IPS-NIHi11 (cell line): ENCODE measurements around the gene KLHL30.

Source experiments
- DNase-seq: peaks from one replicate; pipeline ENCODE4 v3.0.0; 2012; ENCODE audit warnings: mixed read lengths, low spot score

KLHL30 gene

GRCh38 chr2:238132463-238133450 is 5.7 kb upstream of the KLHL30 start:
- no peak for DNase-seq

DNA sequence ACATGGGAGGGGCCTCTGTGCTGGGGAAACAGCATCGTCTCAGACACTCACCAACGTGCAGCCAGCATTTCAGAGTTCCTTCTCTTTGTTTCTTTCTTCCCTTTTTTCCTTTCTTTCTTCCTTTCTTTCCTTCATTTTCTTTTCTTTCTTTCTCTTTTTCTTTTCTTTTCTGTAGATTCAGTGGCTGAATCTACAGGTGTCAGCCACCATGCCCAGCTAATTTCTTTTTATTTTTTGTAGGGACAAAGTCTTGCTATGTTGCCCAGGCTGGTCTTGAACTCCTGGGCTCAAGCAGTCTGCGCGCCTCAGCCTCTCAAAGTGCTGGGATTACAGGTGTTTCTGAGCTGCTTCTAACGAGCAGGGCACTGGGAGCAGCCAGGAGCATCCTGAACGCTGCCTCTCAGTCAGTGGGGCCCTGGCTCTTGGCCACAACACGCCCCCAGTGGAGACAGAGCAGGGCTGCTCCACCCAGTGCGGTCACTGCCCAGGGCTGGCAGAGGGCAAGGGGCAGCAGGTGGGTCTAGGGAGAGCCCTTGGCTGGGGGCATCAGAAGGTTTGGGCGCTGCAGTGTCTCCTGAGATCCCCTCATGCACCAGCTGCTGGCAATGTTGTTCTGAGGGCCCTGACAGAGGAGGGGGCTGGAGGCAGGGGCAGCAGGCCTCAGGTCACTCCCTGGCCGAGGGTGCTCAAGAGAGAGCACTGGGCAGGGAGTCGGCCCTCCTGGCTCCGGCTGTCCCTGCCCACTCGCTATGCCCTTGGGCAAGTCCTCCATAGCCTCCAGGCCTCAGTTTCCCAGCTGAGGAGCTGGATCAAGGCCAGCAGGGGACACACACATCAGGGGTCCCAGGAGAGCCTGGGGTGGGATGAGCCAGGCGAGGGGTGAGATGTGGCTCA is 4.7 kb upstream of the KLHL30 start:
- DNase-seq = no peak

DNA sequence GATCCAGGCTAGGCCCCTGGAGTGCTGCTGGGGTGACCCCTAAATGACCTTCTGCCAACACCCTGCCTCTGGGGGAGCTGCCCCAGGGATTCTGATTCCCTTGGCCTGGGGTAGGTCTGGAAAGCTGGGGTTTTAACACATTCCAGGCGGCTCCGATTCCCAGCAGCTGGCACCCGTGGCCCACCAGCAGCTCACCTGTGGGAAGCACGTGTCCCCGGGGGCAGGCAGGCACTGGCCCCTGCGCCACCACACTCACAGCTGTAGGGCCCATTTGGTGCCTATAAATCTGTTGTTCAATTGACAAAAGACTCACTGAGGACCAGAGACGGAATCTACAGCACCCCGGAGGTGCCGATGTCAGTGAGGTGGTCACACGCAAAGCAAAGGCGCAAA is 4.1 kb upstream of the KLHL30 start:
- DNase-seq = no peak

DNA sequence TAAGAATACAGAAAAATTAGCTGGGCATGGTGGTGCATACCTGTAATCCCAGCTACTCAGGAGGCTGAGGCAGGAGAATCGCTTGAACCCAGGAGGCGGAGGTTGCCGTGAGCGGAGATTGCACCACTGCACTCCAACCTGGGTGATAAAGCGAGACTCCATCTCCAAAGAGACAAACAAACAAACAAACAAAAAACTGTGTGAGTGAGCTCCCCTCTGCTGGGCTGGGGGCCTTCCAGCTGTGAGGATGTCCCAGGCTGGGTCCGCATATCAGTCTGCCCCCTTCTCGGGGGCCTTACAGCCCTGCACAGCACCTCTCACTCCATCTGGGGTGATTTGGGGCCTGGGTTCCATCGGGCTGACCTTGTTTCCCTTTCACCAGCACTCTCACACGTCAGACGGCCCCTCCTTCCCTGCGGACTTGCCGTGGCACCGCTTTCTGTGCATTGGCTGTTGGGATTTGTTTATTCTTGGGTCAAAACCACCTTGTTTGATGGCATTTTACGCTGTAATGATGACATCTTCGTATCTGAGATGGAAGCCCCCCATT is 2.8 kb upstream of the KLHL30 start:
- DNase-seq = no peak

GRCh38 chr2:238136820-238137537 is 1.5 kb upstream of the KLHL30 start:
- DNase-seq = no peak

DNA sequence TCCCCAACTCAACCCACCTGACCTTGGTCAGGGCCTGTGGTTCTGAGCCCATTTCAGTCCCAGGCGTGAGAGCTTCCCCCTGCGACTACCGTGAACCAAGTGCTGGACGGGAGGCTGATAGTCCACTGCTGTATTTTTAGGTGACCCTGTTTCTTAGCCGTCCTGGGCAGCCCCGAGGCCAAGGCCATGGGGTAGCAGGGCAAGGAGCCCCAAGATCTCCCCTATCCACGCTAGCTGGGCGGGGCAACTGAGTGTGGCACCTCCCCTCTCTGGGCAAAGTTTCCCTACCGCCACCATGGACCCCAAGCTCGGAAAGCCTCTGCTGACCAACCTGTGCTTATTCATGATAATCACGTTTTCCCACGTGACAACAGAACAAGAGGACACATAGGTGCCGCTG is 583 bp upstream of the KLHL30 start:
- DNase-seq = no peak

GRCh38 chr2:238139196-238140039 is 950 bp downstream of the KLHL30 start:
- peak; percentile 83 for DNase-seq

GRCh38 chr2:238140040-238140439 is 1.6 kb downstream of the KLHL30 start:
- no peak for DNase-seq

- no peak for DNase-seq
These were observed 2.5 kb downstream of the KLHL30 start for GRCh38 chr2:238140721-238141540.

- DNase-seq = no peak
These were observed 3.3 kb downstream of the KLHL30 start for GRCh38 chr2:238141541-238142318.

- no peak for DNase-seq
These were observed 4.1 kb downstream of the KLHL30 start for GRCh38 chr2:238142382-238143205.

GRCh38 chr2:238143239-238143951 is 4.9 kb downstream of the KLHL30 start:
- DNase-seq = no peak

DNA sequence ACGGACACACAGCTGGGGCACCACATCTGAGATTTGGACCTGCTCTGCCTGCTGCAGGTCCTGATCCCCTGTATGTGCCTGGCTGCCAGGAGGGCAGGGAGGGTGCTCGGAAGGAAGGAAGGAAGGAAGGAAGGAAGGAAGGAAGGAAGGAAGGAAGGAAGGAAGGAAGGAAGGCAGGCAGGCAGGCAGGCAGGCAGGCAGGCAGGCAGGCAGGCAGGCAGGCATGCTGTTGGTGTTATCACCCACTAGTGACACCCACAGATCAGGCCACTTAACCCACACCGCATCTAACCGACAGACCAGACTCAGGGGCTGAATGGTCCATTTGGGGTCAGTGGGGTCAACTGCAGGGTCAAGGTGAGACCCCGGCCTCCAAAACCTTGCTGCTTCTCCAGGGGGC is 5.8 kb downstream of the KLHL30 start:
- DNase-seq = no peak

GRCh38 chr2:238145046-238145445 is 6.6 kb downstream of the KLHL30 start:
- no peak for DNase-seq

GRCh38 chr2:238145851-238146250 is 7.4 kb downstream of the KLHL30 start:
- DNase-seq = no peak

- no peak for DNase-seq
These were observed 8.5 kb downstream of the KLHL30 start for GRCh38 chr2:238146884-238147544.

DNA sequence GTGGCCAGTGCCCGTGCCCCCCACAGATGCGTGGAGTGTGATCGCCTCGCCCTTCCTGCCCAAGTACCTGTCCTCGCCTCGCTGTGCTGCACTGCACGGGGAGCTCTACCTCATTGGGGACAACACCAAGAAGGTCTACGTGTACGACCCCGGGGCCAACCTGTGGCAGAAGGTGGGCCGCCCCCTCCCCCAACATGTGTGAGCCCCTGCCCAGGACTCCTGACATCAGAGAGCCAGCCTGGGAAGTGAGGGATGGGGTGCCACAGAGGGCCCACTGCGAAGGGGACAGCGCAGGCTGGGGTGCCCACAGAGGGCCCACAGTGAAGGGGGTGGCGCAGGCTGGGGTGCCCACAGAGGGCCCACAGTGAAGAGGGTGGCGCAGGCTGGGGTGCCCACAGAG is 10.5 kb downstream of the KLHL30 start:
- DNase-seq = no peak
